Neutrophil (primary cell): ENCODE measurements around the gene PANK4.

Experiments
- H3K27ac ChIP-seq: fragments of 200-600 bp; sonication (generic); 2 replicates; pipeline ENCODE4 v1.5.1; 2016; ENCODE audit warnings: mild to moderate bottlenecking, moderate library complexity
- H3K27me3 ChIP-seq: fragments of 200-600 bp; sonication (generic); 2 replicates; pipeline ENCODE4 v1.6.0; 2016; ENCODE audit warnings: mild to moderate bottlenecking
- H3K36me3 ChIP-seq: fragments of 200-600 bp; sonication (generic); 2 replicates; pipeline ENCODE4 v1.5.1; 2017
- H3K4me1 ChIP-seq, 2 experiments: fragments of 200-600 bp in 1 of 2; sonication (generic) in 1 of 2; 1 replicate in 1 of 2; 2 replicates in 1 of 2; pipeline versions ENCODE4 v1.5.1 to v1.6.1; 2013 to 2016; ENCODE audit warnings: low read depth in 1 of 2, low read length in 1 of 2, mild to moderate bottlenecking in 1 of 2, moderate library complexity in 1 of 2; ENCODE audit not compliant: control insufficient read depth in 1 of 2, insufficient read depth in 1 of 2
- H3K4me3 ChIP-seq, 2 experiments: fragments of 200-600 bp in 1 of 2; sonication (generic) in 1 of 2; 1 replicate in 1 of 2; 2 replicates in 1 of 2; pipeline ENCODE4 v1.5.1; 2013 to 2016; ENCODE audit warnings: low read depth in 1 of 2, low read length in 1 of 2, mild to moderate bottlenecking in 1 of 2, moderate library complexity in 1 of 2
- H3K9me3 ChIP-seq: fragments of 200-600 bp; sonication (generic); 2 replicates; pipeline ENCODE4 v1.5.1; 2016
- CTCF ChIP-seq: fragments of 200-600 bp; sonication (generic); IDR thresholded peaks from 2 replicates; pipeline ENCODE4 v1.5.1; 2016; ENCODE audit warnings: antibody characterized with exemption

The PANK4 gene

GRCh38 chr1:2559509-2560298 lies 33.3 kb upstream of the PANK4 start:
- TF ChIP-seq CTCF, result no peak
- Histone ChIP-seq H3K36me3 (peaks cover 70% of the 10 kb centered on the region), H3K4me3 (no peak overlapping the region), H3K4me1 (peaks cover 32 to 33% of the 10 kb centered on the region in 2 experiments), H3K27ac (no peak overlapping the region), H3K27me3 (no peaks in the 10 kb centered on the region), H3K9me3 (no peaks in the 10 kb centered on the region)

- Histone ChIP-seq H3K9me3 (no peaks in the 10 kb centered on the region), H3K36me3 (peaks cover 65% of the 10 kb centered on the region), H3K27ac (peak overlapping the region; percentile 99), H3K27me3 (no peaks in the 10 kb centered on the region), H3K4me3 (no peak overlapping the region), H3K4me1 (peaks cover 40 to 41% of the 10 kb centered on the region in 2 experiments)
- no peak for TF ChIP-seq CTCF
Measured at GRCh38 chr1:2558861-2559260, 32.5 kb upstream of the PANK4 start.

- H3K9me3 ChIP-seq, result no peaks in the 10 kb centered on the region
- peaks cover 61% of the 10 kb centered on the region for H3K36me3 ChIP-seq
- TF ChIP-seq CTCF, result no peak
- H3K4me3 ChIP-seq, result peak overlapping the region in 1 of 2 experiments; percentile 93
- peaks cover 42 to 44% of the 10 kb centered on the region in 2 experiments for H3K4me1 ChIP-seq
- no peaks in the 10 kb centered on the region for H3K27me3 ChIP-seq
- peak overlapping the region; percentile 99 for H3K27ac ChIP-seq
Measured at GRCh38 chr1:2558420-2558819, 32.0 kb upstream of the PANK4 start.

GRCh38 chr1:2557482-2558400 lies 31.3 kb upstream of the PANK4 start:
- no peak for TF ChIP-seq CTCF
- peaks cover 42 to 44% of the 10 kb centered on the region in 2 experiments for H3K4me1 ChIP-seq
- no peaks in the 10 kb centered on the region for H3K27me3 ChIP-seq
- peaks cover 54% of the 10 kb centered on the region for H3K36me3 ChIP-seq
- H3K9me3 ChIP-seq, result no peaks in the 10 kb centered on the region
- peak overlapping the region; percentile 99 for H3K27ac ChIP-seq
- peak overlapping the region; percentile 93 to 98 for H3K4me3 ChIP-seq

- peak overlapping the region; percentile 93 to 98 for H3K4me3 ChIP-seq
- H3K4me1 ChIP-seq, result peaks cover 42 to 44% of the 10 kb centered on the region in 2 experiments
- H3K27me3 ChIP-seq, result no peaks in the 10 kb centered on the region
- peaks cover 45% of the 10 kb centered on the region for H3K36me3 ChIP-seq
- TF ChIP-seq CTCF, result no peak
- H3K27ac ChIP-seq, result peak overlapping the region; percentile 99
- no peaks in the 10 kb centered on the region for H3K9me3 ChIP-seq
Measured at GRCh38 chr1:2556678-2557481, 30.5 kb upstream of the PANK4 start.
